Measurements from ENCODE around the gene PGC. TPM values are rescaled to one million over a fixed set of nuclear protein-coding genes. Genes with fewer than 3 reads are reported as not detected.
A peak's percentile ranks its signal among the peaks of the same experiment; 100 is the strongest.

Gene PGC
- total and polyA plus RNA-seq, 2 donors (not counting 1 experiment from before 2014, with no cell fraction given): not detected

GRCh38 chr6:41719436-41720261 lies 27.5 kb downstream of the PGC start:
- peaks cover 100% of the 10 kb centered on the region for H3K79me2 ChIP-seq (ENCODE audit: control insufficient read depth, insufficient read depth, low read length)

GRCh38 chr6:41718828-41719227 lies 28.4 kb downstream of the PGC start:
- H3K4me3 Mint-ChIP-seq: peak overlapping the region; percentile 29
- intact Hi-C loops (cut with micrococcal nuclease): loop anchor here (2.0 kb wide), 1 partner anchor 14 kb away; no protein-coding TSS in a partner anchor
- Histone ChIP-seq H3K9me3 (ENCODE audit: control extremely low read depth in 1 of 3, control insufficient read depth in 2 of 3, insufficient read depth in 1 of 3, low read length in 2 of 3) (no peaks in the 10 kb centered on the region), H3K4me2 (replicated peaks; ENCODE audit: low read depth, low read length, poor library complexity, severe bottlenecking) (peak overlapping the region; percentile 58), H3K27ac (ENCODE audit: low read length in 2 of 2) (peak overlapping the region; percentile 1 to 78), H3K4me3 (ENCODE audit: control extremely low read depth in 1 of 5, extremely low read depth in 1 of 5, insufficient read depth in 1 of 5, low read depth in 2 of 5, low read length in 4 of 5) (no peak overlapping the region), H3K36me3 (replicated peaks in 1 of 2; ENCODE audit: control extremely low read depth in 1 of 2, control insufficient read depth in 1 of 2, extremely low read depth in 1 of 2, insufficient read depth in 2 of 2, low read length in 1 of 2) (peaks cover 4 to 27% of the 10 kb centered on the region in 2 experiments), H2AFZ (ENCODE audit: insufficient read depth, low read depth, low read length, poor library complexity, severe bottlenecking) (no peak overlapping the region), H3K27me3 (replicated peaks in 1 of 4; ENCODE audit: control extremely low read depth in 1 of 4, control insufficient read depth in 3 of 4, insufficient read depth in 4 of 4, low read length in 3 of 4) (no peaks in the 10 kb centered on the region), H4K20me1 (ENCODE audit: control insufficient read depth, insufficient read depth, low read length, poor library complexity, severe bottlenecking) (peaks cover 78% of the 10 kb centered on the region), H3K4me1 (ENCODE audit: control insufficient read depth in 2 of 2, insufficient read depth in 2 of 2, low read length in 2 of 2) (peaks cover 93 to 100% of the 10 kb centered on the region in 2 donors), H3K79me2 (ENCODE audit: control insufficient read depth, insufficient read depth, low read length) (peaks cover 100% of the 10 kb centered on the region), H3K9ac (ENCODE audit: low read length) (no peak overlapping the region)
- WGBS (ENCODE audit: insufficient coverage): 76% methylated on average over 2 of the region's 5 CpGs
- DNase-seq (no peak), ATAC-seq (ENCODE audit: low read depth) (no peak)
- peaks cover 95% of the 10 kb centered on the region for H3K4me1 Mint-ChIP-seq
- no peaks in the 10 kb centered on the region for H3K9me3 Mint-ChIP-seq (ENCODE audit: insufficient read depth)
- no peak for TF ChIP-seq EZH2 (IDR thresholded peaks at IDR 0.05; ENCODE audit: borderline replicate concordance, insufficient read depth, low read depth, low read length, poor library complexity, severe bottlenecking)
- POLR2A ChIA-PET: interaction anchor here (1.5 to 8.6 kb wide), 3 partner anchors 10 to 15 kb away, joined by 7 to 108 read pairs (median 17); partner anchors contain the start of gene TFEB
- no peaks in the 10 kb centered on the region for H3K27me3 Mint-ChIP-seq
- CTCF ChIA-PET: interaction anchor here (2.0 to 7.7 kb wide), 3 partner anchors 12 to 35 kb away, joined by 16 to 145 read pairs (median 110); partner anchors contain the start of gene TFEB
- peak overlapping the region; percentile 72 for H3K27ac Mint-ChIP-seq

More at GRCh38 chr6:41719436-41720261, 27.5 kb downstream of the PGC start:
- ChIA-PET POLR2A (interaction anchor here (1.0 to 8.6 kb wide), 4 partner anchors 11 to 15 kb away, joined by 3 to 108 read pairs (median 12); partner anchors contain the start of gene TFEB), CTCF (interaction anchor here (0.9 to 7.7 kb wide), 6 partner anchors 8 to 35 kb away, joined by 3 to 145 read pairs (median 10); partner anchors contain the start of gene TFEB)
- Histone ChIP-seq H3K27me3 (replicated peaks in 1 of 4; ENCODE audit: control extremely low read depth in 1 of 4, control insufficient read depth in 3 of 4, insufficient read depth in 4 of 4, low read length in 3 of 4) (no peaks in the 10 kb centered on the region), H4K20me1 (ENCODE audit: control insufficient read depth, insufficient read depth, low read length, poor library complexity, severe bottlenecking) (peaks cover 70% of the 10 kb centered on the region), H3K9ac (ENCODE audit: low read length) (peak overlapping the region; percentile 40), H3K4me3 (ENCODE audit: control extremely low read depth in 1 of 5, extremely low read depth in 1 of 5, insufficient read depth in 1 of 5, low read depth in 2 of 5, low read length in 4 of 5) (no peak overlapping the region), H3K4me1 (ENCODE audit: control insufficient read depth in 2 of 2, insufficient read depth in 2 of 2, low read length in 2 of 2) (peaks cover 93 to 100% of the 10 kb centered on the region in 2 donors), H3K9me3 (ENCODE audit: control extremely low read depth in 1 of 3, control insufficient read depth in 2 of 3, insufficient read depth in 1 of 3, low read length in 2 of 3) (no peaks in the 10 kb centered on the region), H3K4me2 (replicated peaks; ENCODE audit: low read depth, low read length, poor library complexity, severe bottlenecking) (peak overlapping the region; percentile 90), H3K36me3 (replicated peaks in 1 of 2; ENCODE audit: control extremely low read depth in 1 of 2, control insufficient read depth in 1 of 2, extremely low read depth in 1 of 2, insufficient read depth in 2 of 2, low read length in 1 of 2) (peaks cover 0 to 23% of the 10 kb centered on the region in 2 experiments), H2AFZ (ENCODE audit: insufficient read depth, low read depth, low read length, poor library complexity, severe bottlenecking) (no peak overlapping the region), H3K27ac (ENCODE audit: low read length in 2 of 2) (peak overlapping the region; percentile 42 to 87)
- DNase-seq (no peak), ATAC-seq (ENCODE audit: low read depth) (no peak)
- peak overlapping the region; percentile 96 for H3K4me3 Mint-ChIP-seq
- peaks cover 95% of the 10 kb centered on the region for H3K4me1 Mint-ChIP-seq
- H3K9me3 Mint-ChIP-seq (ENCODE audit: insufficient read depth): no peaks in the 10 kb centered on the region
- intact Hi-C loops (cut with micrococcal nuclease): loop anchor here (2.0 to 10.0 kb wide), 2 partner anchors 13 to 305 kb away; no protein-coding TSS in a partner anchor
- no peak for TF ChIP-seq EZH2 (IDR thresholded peaks at IDR 0.05; ENCODE audit: borderline replicate concordance, insufficient read depth, low read depth, low read length, poor library complexity, severe bottlenecking)
- no peaks in the 10 kb centered on the region for H3K27me3 Mint-ChIP-seq
- peak overlapping the region; percentile 87 for H3K27ac Mint-ChIP-seq
- 53% methylated on average over 5 of the region's 7 CpGs for WGBS (ENCODE audit: insufficient coverage)
